Astrocyte (in vitro differentiated cells and primary cell): ENCODE results near the gene PTCH2.

Experiments used
- CTCF ChIP-seq: IDR thresholded peaks from 2 replicates; pipeline ENCODE4 v1.5.1; 2011; ENCODE audit warnings: low read depth, mild to moderate bottlenecking, inconsistent platforms, low read length, moderate library complexity; ENCODE audit not compliant: insufficient read depth
- EZH2 ChIP-seq: IDR thresholded peaks from 2 replicates; pipeline ENCODE4 v1.6.1; 2012; ENCODE audit warnings: mild to moderate bottlenecking, low read length, inconsistent platforms; ENCODE audit not compliant: insufficient read depth

DNA sequence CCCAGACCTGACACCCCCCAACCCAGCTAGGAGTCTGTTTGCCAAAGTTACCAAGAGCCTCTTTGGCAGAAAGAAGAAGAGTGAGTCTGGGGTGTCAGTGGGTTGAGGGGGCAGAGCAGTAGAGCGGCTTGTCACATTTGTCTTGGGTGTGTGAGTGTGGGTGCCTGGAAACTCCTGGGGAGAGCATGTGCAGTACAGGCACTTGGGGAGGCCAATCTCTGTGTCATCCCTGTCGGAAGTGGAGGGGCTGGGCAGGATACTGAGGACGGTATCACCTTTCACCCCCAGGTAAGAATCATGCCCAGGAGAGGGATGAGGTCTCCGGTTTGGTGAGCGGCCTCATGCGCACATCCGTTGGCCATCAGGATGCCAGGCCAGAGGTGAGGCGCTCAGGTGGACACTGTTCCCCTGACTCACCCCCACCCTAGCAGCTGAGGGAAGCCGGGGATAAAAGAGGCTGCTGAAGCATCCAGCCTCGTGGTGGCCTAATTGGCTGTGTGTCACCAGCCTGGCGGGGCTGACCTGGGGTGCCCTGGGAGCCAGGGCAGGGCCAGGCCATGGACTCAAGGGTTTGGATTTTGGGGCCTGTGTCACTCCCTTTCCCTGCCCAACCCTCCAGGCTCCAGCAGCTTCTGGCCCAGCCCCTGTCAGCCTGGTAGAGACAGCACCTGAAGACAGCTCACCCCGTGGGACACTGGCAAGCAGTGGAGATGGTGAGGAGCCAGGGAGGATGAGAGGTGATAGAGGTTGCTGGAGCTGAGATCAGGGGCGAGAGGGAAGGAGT lies 39.5 kb downstream of the PTCH2 start:
- TF ChIP-seq EZH2, result no peak
- no peak for TF ChIP-seq CTCF
